ENCODE results near the gene FYB1.

The FYB1 gene

DNA sequence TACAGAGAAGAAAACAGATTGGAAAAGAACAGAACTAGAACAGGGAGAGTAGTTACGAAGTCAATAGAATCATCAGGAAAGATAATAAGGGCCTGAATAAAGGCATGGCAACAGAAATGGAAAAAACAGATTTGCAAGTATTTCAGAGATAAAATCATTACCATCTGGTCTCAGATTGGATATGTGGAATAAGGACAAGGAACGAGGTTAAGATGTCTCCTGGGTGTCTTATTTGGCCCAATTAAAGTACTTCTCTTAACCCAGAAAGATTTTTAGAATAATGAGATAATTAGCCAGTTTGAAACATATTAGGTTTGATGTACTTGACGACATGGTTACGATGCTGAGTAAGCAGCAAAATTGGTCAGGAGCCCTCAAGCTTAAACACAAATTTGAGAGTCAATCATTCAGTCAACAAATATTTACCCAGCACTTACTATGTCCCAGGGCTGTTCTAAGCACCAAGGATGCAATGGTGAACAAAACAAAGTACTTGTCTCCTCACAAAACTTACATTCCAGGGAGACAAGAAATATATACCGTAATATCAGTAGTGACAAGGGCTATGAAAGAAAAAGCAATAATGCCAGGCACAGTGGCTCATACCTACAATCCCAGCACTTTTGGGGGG, 163.5 kb downstream of the FYB1 start:
- Mint-ChIP-seq H3K4me3 (no peak overlapping the region), H3K27ac (no peak overlapping the region), H3K36me3 (ENCODE audit: low read depth) (peaks cover 10% of the 10 kb centered on the region), H3K27me3 (ENCODE audit: low read depth) (no peaks in the 10 kb centered on the region), H3K4me1 (peaks cover 19% of the 10 kb centered on the region), H3K9me3 (no peaks in the 10 kb centered on the region)
- no peak for TF ChIP-seq CTCF (IDR thresholded peaks at IDR 0.05; ENCODE audit: unreplicated experiment in 3 of 3)

Data from nephron (organoid).